ENCODE data around the gene CXCR3.
"Not testable (repeated sequence)": the region's sequence is repeated elsewhere in the genome, so short reads cannot be mapped to it uniquely, and the experiment has no call there.

GRCh38 chrX:71663238-71663637 lies 44.9 kb upstream of the CXCR3 start:
- TF ChIP-seq CTCF, POLR2A (IDR thresholded peaks at IDR 0.05): not testable (repeated sequence)

Data from adrenal gland (tissue), 5 donors.